SKM-1 (cell line): ENCODE measurements around the gene ARF3.
A peak's percentile ranks its signal among the peaks of the same experiment; 100 is the strongest.

ENCODE experiments used
- DNase-seq: peaks from one replicate; lab custom pipeline; 2025; ENCODE audit not compliant: unreplicated experiment; lab: John Stamatoyannopoulos, UW

The ARF3 gene

DNA sequence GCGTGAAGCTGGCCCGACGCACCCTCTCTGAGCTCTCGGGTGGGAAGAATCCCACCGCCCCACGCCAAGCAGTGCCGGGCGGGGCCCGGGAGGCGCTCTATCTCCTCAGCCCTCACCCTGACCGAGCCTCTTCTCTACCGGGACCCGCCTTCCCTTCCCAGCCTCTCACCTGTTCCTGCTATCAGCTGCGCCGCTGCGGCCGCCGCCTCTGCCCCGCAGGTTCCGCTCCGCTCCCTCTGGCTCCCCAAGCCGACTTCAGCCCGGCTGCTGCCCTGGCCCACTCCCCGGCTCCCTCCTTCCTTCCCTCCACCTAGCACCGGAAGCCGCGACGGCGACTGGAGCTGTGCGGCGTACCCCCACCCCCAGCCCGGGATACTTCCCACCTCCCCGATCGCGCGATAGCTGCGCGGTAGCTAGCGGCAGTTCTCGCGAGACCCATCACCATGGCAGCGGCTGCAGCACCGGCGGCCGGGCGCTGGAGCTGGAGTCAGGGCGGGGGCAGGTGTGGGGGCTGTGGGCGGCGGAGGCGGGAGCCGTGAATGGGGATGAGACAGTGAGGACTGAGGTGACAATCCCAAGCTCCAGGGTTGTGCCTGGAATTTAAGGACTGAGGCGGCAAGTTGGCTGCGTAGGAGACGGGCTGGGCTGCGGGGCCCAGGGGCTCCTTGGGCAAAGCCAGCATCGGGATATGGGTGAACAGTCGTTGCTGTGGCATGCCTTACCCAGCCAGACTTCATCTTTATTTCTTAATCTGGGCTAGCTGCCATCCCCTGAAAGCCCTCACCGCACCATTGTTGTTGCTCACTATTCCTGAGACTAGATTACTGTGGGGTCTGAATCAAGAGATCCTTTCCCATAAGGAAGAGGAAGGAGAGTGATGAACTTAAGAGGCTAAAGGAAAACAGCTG is at the start of gene ARF3:
Gene ARF3 (minus strand): TSS at position 347 of the 908 bp plus-strand sequence. CDS start 16,392 bp downstream, outside the sequence.
- peak; percentile 61 for DNase-seq

DNA sequence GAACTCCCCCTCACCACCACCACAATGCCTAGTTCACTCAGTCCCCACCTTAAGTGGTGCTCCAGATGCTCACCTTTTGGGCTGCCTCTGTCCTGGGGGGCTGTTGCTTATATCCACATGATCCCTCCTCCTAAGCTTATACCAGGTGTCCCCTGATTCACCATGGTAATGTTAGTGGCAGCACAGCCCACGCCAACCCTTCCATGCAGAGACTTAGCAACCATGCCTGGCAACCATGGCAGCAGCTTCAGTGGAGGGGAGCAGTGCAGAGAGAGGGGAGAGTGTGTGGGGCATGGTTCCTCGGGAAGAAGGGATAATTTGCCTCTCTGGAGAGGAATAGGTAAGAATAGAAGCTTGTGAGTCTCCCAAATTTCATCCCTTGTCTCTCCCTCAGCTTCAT is 43.1 kb upstream of the ARF3 start:
- no peak for DNase-seq

DNA sequence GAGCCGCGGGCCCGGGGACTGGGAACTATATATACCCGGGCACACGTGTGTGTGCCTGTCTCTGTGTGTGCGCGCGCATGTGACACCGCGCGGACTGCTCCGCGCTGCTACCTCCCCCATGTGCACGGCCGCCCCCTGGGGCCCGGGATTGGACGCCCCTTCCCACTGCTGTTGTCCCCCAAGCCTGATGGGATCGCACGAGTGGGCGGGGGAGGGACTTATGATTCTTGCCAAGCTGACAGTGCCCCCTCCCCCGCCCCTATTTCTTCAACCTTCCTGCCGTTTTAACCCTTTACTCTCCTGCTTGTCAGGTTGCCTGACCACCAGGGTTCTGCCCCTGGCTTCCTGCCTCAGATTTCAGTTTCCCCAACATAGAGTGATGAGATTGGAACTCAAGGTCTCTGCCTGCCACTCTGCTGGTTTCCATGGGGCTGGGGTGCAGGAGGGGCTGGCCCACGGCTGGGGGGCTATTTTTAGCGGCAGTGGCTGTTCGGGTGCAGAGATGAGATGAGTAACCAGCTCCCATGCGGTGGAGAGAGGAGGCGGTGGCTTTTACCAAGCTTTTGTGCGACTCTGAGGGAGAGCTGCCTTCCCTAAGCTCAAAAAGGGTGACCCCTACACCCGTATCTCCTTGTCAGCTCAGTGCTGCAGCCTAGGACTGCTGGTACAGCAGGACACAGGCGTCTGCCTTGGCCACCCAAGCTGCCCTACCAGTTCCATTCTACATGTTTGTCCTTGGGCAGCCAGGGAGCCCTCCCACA is 42.3 kb upstream of the ARF3 start, which contains the start of gene DDN:
Gene DDN (minus strand): TSS at position 5 of the 761 bp plus-strand sequence. CDS start 88 bp downstream, outside the sequence.
- DNase-seq: peak; percentile 3

DNA sequence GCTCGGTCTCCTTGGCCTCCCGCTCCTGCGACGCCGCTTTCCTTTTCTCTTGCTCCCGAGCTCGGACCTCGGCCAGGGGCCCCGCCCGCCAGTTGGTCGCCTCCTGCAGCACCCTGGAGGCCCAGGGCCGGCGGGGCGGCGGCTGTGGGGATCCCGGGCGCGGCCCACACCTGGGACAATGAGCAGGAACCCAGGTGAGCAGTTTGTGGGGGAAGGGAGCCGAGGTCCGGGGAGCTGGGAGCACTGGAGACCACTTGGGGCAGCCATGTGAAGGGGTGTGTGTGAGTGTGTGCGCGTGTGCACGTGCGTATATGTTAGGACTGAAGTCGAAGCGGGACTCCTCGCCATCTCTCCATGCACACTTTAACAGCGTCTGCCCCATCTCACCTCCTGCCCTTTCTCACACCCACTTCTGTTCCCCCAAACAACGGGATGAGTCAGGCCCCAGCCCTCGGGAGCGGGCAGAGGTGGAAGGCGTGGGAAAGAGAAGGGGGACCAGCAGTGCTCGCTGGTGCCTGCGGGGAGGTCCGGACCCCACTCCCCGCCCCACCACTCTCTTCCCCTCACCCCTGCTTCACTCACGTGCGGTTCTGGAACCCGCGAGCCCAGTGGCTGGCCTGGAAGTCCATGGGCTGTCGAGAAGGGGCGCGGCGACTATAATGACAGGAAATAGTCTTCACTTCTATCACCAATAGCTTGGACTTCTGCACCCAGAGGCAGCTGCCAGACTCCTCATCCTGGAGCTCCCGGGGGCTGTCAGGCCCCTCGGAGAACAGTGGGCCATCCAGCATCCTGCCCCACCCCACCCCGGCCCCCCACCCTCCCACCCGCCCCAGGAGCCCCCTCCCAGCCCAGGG is 41.4 kb upstream of the ARF3 start:
- DNase-seq: no peak

DNA sequence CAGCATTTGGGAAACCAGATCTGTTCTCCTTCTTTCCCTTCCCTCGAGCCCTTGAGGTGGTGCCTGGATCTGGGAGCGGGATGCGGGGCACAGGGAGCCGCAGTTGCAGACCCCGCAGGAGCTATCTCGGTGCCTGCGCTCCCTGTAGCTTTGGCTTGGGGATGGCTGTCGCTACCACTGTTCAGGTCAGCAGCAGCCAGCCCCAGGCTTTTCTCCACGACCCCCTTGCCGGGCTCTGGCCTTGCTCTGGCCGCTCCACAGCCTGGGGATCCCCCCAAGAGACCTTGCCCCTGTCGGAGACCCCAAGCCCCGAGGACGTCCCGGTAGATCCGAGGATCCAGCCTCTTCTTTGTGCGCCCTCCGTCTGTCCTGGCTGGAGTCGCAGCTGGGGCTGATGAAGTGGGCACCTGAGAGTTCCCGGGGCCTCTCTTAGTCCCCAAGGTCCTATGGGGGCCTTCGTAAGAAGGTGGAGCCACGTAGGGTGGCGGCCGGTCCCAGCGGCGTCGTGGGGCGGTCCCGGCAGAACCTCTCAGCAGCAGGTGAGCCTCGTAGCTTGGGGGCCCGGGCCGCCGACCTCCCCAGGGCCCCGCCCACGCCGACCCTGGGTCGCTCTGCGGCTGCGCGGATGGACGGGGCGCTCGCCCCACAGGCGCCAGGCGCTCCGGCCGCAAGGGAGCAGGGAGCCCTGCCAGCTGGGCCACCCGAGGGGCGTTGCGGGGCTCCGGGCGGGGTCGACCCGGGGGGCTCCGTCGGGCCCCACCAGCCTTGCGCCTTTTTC is 40.6 kb upstream of the ARF3 start:
- no peak for DNase-seq

DNA sequence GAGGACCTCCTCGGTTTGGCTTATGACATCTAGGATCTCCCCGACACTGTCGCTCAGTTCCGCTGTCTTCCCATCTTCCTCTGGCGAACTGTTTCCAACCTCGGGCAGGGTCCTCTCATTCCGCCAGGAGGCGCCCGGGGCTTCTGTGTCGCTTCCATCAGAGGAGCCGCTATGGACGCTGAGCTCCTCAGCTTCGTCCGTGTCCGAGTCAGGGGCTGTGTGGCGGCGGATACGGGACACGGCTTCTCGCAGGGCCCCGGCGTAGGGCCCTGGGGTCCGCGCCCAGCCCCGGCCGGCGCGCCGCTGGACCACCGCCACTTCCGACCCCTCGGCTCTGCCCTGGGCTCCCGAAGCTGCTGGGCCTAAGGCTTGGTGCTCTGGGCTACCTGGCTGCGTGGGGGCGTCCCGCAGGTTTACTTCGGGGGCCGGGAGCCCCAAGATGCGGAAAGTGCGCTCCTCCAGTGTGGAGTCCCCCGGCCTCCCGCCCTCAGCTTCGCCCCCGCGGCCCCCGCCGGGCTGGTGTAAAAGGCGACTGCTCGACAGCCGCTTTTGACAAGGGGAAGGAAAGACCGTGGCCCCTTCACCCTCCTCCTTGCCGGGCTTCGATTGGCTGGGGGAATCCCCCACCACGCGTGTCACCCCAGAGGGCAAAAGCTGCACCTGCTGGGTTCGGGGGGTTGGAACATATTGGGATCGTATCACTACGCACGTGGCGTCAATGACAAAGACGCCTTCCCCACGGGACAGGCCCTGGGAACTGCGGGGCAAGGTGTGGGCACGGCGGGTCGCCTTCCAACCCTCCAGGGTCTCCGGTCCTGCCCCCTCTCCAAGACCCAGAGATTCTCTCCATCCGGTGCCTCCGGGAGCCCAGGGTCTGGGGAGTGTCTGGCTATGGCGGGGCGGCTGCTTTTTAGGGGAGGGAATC is 39.8 kb upstream of the ARF3 start:
- DNase-seq: no peak

DNA sequence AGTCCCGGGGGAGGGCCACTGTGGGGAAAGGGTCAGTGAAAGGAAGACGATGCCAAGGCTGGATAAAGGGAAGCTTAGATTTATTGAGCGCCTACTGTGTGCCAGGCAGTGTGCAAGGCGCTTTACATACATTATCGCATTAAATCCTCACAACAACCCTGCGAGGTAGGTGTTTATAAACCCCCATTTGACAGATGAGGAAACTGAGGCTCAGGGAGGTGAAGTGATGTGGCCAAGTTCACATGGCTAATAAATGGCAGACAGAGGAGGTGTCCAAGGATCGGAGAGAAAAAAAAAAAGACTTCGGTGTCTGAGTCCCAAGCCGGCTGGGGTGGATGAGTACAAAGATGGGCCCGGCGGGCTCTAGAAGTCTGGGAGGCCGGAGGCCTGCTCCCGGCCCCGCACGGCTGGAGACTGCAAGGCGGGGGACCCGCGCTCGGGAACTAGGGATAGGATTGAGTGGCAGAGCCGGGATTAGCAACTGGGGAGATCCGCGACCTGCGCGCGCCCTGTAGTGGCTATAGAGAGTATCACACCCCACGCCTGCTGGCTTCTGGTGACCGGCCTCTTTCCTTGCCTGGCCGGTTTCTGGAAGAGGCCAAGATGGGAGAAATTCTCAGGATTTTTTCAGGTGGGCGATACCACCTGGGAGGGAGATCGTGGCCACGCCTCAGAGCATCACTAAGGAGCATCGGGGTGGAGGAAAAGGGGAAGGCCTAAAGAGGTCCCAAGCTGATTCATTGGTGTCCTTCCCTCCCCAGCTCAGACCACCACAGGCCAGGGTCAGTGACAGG is 38.0 kb upstream of the ARF3 start:
- DNase-seq: no peak

DNA sequence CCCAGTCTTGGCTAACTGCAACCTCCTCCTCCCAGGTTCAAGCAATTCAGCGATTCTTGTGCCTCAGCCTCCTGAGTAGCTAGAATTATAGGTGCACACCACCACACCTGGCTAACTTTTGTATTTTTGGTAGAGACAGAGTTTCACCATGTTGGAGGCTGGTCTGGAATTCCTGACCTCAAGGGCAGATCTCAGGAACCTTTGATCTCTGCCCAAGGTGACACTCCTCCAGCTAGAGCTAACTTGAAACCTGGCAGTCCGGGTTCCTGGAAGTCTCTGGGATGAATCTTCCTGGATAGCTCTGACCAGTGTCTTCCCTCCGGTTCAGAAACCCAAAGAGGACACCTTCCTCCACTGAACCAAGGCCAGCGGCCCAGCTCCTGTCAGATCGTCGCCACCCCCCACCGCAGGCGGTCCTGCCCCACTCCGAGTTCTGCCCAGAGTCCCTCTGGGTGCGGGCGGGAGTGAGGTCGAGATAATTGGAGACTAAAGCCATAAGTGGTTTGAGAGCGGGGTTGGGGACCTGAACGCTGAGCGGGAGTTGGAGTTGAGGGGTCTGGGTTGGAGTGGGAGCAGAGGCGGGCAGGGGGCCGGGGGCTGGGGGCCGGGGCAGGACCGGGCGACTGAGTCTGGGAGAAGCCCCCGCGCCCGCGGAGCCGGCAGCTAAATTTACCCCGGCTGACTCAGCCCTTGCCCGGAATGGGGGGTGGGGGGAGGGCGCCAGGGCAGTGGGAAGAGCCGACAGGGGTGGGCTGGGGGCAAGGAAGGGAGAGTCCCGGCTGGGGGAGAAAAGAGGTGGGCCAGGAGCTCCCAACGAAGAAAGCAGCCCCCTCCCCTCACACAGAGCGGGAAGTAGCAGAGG is 37.2 kb upstream of the ARF3 start:
- no peak for DNase-seq

DNA sequence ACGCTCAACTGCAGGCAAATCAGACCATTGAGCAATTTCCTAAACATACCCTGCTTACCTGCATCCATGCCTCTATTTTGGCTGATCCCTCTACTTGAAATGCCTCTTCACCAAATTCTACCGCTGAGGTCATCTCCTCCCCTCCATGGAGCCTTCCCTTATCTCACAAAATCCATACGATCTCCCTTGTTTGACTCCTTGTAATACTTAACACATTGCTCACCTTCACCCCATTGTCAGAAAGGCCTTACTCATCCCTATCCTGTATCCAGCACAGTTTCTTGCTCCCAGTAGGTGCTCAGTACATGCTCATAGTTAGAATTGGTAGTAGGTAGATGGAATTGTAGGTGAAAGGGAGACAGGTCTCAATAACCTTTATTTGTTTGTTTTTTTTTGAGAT is 36.5 kb upstream of the ARF3 start:
- DNase-seq: no peak

DNA sequence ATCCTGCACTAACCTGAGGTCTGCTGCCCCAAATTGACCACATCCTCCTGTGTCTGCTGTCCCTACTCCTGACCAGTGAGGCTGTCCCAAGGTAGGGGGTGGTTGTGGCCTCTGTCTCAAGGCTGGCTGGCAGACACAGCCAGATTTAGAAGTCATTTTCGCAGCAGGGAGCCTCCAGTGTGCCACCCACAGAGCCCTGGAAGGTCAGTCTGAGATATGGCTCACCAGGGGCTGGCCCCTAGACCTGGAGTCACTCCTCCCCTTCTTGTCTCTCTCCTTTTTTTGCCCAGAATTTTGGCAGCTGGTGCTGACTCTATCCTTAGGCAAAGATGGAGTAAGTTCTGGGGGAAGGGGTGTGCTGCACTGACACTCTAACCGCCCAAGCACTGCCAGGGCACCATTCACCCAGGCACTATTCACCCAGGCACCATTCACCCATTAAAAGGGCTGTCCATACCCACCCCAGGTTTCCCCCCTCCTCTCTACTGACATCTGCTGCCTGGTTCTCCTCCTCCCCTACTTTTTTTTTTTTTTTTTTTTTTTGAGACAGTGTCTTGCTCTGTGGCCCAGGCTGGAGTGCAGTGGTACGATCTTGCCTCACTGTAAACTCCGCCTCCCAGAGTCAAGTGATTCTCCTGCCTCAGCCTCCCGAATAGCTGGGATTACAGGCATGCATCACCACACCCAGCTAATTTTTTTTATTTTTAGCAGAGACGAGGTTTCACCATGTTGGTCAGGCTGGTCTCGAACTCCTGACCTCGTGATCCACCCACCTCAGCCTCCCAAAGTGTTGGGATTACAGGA is 34.2 kb upstream of the ARF3 start:
- no peak for DNase-seq

DNA sequence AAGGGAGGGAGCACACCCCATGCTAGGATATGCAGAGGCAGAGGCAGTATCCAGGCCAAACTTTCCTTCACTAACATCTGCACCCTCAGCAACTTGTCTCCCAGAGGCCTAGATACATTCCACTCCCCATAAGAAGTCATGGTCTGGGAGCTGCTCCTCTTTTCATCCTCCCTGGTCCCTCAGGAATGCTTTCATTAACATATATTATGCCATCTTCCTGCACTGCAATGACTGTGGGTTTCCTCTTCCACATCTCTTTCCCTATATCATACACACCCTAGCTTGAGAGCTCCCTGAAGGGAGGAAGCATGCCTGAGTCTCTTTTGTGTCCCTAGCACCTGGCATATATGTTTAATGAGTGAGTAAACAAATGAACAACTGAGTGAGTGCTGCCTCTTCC is 33.3 kb upstream of the ARF3 start:
- DNase-seq: no peak

DNA sequence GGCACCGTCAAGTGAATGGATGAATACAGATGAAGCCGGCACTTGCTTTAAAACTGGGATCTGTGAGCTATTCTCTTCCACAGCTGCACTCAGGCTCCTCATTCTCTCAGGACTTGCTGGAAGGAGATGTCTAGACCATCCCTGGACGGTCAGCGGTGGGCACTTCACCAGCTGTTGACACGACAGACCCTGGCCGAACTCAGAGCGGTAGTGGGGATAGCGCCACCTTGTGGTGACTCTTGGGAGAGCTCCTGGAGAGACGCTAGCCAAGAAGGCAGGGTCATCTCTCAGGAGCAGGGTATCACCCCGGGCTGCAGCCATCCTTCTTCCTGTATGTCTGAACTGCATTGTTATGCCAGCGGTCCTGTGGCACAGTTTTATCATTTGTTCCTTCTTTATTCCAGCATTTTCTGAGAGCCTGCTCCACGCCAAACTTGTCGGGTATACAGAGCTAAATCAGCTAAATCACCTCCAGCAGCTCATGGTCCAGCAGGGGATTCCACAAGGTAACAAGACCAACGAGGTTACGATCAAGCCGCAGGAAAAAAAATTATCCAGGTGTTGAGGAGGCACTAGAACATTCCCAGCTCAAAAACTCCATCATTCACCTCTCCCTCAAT is 30.9 kb upstream of the ARF3 start:
- no peak for DNase-seq

DNA sequence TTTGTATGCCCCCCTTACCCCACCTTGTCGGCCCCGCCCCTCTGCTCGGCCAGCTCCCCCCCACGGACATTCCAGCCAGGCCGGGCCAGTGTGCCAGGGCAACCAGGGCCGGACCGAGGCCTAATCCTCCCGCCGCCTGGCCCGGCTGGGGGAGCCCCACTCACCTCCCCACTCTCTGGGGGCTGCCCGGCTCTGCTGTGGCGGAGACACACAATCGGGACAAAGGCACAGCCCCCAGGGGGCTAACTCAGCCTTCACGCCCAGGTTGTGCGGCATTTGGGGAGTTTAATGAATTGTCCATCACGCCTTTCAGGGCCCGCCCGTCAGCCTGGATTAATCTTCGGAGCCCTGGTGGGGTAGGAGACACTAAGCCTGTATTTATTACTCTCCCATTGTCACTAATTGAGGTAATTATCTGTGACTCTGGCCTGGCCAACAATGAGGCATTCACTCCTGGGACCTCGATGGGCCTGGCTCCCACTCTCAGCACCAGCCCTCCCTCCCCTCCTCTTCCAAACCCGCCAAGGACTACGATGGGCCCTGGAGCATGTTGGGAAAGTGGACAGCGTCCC is 29.5 kb upstream of the ARF3 start:
- DNase-seq: no peak

DNA sequence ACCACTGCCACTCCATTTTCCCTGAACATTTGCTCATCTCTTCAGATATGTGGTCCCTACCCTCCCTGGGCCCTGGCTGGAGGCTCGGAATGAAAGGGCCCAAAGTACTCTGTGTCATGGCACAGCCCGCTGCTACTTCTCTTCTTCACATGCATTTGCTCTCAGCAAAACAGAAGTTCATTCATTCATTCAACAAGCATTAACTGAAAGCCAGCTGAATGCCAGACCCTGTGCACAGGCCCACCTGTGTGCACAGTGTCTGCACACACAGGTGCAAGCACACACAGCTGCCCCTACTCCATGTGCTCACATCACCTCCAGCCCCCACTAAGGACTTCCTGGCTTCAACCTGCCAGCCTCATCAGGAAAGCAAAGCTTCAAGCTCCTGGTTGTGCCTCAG is 28.6 kb upstream of the ARF3 start:
- no peak for DNase-seq

DNA sequence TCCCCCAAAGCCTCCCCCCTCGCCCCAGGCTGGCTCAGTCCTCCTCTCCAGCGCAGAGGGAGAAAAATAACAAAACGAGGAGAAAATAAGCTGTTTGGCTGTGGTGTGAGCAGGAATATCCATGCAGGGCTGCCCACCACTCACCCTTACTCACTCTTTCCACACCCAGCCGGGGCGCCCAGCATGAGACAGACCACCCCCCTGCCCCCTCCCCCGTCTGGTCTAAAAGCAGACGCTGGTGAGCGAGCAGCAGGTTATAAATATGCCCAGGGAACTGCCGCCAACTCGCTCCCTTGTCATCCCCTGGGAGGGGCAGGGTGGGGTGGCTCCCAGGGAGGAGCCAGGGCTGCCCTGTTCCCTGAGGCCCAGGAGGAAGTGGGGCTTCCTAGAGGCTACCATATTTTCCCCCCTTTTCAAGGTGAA is 28.2 kb upstream of the ARF3 start:
- no peak for DNase-seq
